Right renal pelvis (tissue), 4 donors: ENCODE results near the gene ARHGAP29. TPM values are rescaled to one million over a fixed set of nuclear protein-coding genes. Genes with fewer than 3 reads are reported as not detected.

Source experiments
- DNase-seq, 4 donors: peaks; one replicate each; pipeline ENCODE4 v3.0.0-alpha.2; 2013; ENCODE audit warnings: low read depth in 4 of 4, low spot score in 3 of 4, missing footprints in 1 of 4
- polyA plus RNA-seq, 4 donors: library from polyadenylated mRNA; unstranded; fragments of 120-200 nt; gene quantifications; one replicate each; pipeline ENCODE4 v1.2.1, GENCODE V29; 2013; ENCODE audit not compliant: insufficient read length in 4 of 4

ARHGAP29 gene
- polyA plus RNA-seq, 4 donors: 69.0 to 93.2 (median 87.0) TPM

- DNase-seq: peak in 1 of 4 donors; percentile 31
These were observed 624 bp downstream of the ARHGAP29 start for GRCh38 chr1:94236630-94237290.

GRCh38 chr1:94236013-94236491, 1.3 kb downstream of the ARHGAP29 start:
- no peak for DNase-seq

DNA sequence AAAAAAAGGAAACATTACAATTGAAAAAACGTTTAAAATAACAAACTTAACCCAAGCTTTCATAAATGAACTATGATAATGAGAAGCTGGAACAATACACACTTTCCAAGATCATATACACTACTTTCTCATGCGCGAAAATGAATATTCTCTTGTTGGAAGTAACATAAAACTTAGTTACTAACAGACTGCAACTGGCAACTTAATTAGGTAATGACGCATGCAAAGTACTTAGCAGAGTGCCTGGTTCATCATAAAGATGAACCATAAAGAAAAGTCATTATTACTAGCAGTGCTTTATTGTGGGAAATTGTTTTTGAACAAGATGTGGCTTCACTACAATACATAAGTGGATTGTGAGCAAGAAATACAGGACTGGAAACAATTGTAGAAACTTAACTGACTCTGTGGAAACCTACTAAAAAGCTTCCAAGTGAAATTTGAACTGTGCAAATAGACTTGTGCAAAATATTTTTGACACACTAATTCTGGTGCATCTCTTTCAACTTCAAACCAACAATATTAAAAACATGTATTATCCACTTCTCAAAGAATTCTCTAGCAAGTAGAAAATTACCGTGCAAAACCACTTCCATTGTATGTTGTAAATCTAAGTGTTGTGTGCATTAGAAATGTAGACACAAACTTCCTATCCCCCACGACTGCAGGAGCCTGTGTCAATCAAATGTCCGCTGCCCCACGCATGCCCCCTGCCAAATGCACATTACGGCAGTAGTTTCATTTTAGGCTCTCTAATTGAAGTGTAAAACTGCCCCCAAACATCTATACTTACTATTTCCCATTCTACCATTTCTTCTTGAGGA, 2.0 kb downstream of the ARHGAP29 start:
- no peak for DNase-seq

DNA sequence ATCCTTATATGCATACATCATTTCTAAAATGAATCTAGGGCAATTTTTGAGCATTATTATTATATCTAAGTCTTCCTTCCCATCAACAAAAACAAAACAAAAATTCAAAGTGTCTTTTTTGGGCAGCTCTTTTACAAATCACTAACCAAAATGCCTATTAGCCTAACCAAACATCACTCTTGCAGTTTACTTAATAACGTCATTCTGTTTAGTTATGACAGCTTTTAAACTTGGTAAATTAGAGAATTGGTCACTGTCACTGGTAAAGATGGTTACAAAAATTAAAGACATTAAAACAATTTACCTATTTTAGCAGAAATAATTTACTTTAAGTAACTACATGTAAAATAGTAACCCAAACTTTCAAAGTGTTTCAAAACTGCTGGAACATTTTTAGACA, 2.8 kb downstream of the ARHGAP29 start:
- no peak for DNase-seq

- no peak for DNase-seq
These were observed 5.6 kb downstream of the ARHGAP29 start for GRCh38 chr1:94231746-94232145.

GRCh38 chr1:94230920-94231319, 6.5 kb downstream of the ARHGAP29 start:
- no peak for DNase-seq

DNA sequence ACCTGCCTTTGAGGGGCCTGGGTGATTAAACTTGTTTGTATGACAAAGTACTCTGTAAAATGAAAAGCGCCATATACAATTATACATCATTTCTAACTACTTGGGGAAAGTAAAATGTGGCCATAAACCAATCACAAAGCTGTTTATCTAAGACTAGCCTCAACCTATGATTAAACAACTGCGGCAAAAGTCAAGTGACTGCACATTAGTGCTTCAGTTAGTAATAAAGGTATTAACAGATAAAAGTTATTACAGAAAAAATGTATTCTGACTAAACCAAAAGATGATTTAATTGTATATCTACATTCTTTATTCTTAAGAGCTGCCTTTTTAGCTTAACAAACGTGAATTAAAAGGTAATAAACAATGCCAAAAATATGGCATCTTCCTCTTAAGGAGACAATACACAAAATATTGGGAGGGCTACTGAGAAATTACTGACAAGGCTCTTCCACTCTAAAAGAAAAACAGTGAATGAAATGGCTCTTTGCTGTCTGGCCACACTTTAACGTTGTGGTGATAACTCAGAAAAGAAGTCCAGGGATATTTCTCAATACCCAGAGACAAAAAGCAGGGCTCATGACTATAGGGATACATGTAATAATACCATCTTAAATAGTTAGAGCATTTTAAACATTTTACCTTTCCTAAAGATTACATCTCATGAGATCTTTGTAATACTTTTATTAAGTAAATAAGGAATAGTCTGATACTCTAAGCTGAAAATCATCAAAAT, 8.6 kb downstream of the ARHGAP29 start:
- no peak for DNase-seq

DNA sequence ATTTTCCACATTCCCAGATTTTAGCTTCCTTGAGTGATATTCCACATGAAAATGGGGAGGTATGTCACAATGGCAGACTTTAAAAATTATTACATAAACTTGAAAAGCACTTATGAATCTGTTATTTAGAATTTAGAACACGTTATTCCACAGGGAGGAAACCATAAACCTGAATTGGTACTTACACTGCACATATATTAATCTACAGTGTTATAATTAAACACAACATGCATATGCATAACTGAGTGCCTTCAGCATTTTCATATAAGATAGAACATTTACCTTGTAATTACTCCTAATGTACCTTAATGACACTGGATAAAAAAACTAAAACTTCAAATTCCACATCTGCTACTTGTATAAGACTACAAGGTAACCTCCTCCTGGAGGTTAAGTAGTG, 9.8 kb downstream of the ARHGAP29 start:
- DNase-seq: no peak

GRCh38 chr1:94225845-94226244, 11.5 kb downstream of the ARHGAP29 start:
- no peak for DNase-seq

GRCh38 chr1:94218332-94218731, 19.1 kb downstream of the ARHGAP29 start:
- DNase-seq: no peak

DNA sequence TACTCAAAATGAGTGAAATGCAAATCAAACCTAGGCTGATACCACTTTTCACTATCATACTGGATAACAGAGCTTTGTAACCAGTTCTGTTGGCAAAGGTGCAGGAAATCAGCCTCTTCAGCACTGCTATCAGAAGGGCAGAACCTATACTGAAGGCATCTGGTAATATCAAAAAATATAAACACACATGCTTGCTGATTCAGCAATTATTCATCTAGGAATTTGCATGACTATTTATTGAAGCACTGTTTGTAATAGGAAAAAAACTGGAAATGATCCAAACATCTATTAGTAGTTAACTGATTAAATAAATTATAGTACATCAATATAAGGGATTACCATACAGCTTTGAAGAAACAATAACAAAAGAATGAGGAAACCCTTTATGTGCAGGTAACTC, 21.4 kb downstream of the ARHGAP29 start:
- DNase-seq: no peak

DNA sequence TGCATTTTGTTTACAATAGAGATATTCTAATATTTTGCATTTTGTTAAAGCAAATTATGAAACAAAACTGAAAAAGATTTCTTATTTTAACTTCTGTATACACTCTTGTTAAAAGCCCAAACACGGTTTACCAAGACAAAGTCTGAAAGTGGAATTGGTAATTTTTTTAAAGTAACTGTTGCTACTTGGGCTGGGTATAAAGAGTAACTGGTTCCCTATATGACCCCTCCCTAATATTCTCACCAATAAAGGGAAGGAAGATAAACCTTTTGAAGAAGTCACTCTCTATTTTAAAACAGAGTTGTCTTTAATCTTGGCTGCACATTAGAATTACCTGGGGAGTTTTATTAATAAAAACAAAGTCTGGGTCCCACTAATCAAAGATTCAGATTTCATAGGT, 27.4 kb downstream of the ARHGAP29 start:
- DNase-seq: no peak

DNA sequence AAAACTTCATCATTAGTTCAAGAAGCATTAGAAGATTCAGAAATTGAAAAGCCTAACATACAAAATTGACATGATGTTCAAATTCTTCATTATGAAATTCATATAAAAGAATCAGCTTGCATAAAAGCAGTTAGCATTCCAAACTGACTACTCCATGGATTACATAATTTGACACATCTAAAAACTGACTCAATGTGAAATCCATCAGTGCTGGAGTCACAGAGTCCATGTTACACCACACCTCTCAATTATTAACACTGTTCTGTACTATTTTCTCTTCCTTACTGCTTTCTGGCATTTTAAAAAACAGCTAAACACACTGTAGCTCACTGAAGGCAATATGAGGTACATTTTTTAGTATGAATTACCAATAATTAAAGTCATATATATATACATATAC, 28.0 kb downstream of the ARHGAP29 start:
- DNase-seq: no peak

- no peak for DNase-seq
These were observed 29.7 kb downstream of the ARHGAP29 start for GRCh38 chr1:94207695-94208094.

DNA sequence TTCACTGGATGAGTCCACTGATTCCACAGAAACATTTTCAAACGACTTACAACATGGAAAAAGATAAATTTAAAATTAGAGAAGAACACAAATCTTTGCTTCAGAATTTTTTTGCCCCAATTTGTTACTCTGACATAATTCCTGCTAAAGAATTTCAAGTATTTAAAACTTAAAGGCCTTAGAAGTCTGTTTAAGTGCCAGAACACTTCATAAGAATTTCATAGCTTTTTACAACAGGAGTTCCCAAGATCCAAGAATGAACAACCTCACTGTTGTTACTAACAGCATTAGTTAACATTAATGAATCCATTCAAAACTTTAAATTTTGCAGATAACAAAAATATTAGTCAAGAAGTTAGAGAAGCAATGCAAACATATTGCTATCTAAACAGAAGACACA, 31.7 kb downstream of the ARHGAP29 start:
- DNase-seq: no peak

DNA sequence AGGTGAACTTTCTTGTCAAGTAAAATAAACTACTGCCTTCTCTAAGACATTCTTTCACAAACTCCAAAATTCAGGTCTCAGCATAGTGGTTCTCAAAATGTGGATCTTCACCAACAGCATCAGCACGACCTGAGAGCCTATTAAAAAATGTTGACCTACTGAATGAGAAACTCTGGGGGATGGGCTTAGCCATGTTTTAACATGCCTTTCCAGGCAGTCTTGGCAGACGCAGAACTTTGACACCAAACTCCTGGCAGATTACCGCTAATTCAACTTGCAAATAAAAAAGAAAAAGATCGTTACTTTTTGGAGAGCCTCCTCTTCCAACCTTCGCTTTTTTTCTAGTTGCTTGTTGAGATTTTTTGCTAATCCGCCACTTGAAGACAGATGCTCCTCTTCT, 35.1 kb downstream of the ARHGAP29 start:
- DNase-seq: no peak

DNA sequence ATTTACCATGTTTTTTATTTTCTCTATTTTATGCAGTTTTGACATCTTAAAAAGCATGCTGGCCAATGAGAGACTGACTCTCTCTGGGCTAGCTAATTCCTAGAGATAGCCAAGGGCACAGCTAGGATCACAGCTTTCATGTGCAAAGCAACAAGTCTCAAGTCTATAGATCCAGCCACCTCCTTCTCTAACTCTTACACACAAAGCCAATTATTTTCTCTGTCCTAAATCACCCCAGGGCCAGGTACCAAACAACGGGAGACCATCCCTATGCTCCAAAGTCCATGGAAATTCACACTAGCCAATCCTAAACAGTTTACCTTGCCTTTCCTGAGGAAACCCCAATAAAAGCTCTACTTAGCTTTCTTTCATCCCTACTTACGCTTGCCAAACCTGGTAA, 38.0 kb downstream of the ARHGAP29 start:
- DNase-seq: no peak

DNA sequence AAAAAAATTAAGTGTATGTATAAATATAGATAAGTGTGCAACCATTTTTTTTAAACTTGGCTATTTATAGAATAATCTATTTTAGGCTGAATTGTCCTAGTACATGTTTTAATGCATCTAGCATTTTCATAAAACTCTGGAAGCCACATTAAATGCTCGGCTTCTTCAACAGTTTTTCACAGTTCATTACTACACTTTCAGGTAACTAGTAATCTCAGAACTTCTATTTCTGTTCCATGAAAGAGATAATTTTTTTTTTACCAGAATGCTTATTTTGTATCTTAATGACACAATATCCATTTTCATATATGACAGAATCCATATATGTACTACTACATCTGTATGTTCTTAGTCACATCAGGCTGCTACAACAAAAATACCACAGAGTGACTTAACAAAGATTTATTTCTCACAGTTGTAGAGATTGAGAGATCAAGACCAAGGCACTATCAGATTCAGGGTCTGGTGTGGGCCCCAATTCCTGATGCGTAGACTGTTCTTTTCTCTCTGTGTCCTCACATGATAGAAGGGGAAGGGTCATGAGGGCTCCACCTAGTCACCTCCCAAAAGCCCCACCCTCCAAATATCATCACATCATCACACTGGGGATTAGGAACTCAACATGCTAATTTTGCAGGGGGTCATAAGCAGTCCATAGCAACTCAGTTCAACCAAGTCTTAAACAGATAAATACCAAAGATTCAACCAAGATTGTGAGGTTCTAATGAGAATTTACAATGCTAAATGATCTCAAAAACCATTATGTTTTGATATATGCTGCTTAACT, 43.1 kb downstream of the ARHGAP29 start:
- DNase-seq: no peak

DNA sequence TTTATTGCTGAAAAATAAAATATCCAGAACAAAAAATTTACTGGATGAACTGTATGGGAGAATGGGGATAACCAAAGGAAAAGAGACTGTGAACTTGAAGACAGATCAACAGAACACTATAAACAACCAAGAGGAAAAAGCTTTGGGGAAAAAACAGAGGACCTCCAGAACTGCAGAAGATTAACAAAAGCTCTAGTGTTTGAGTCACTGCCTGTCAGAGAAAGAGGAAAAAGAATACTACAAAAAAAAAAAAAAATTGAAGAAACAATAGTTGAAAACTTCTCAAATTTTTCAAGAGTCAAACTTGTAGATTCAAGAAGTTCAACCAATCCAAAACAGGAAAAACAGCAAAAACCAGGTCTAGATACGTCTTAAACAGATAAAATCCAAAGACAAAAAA, 44.3 kb downstream of the ARHGAP29 start:
- DNase-seq: no peak

DNA sequence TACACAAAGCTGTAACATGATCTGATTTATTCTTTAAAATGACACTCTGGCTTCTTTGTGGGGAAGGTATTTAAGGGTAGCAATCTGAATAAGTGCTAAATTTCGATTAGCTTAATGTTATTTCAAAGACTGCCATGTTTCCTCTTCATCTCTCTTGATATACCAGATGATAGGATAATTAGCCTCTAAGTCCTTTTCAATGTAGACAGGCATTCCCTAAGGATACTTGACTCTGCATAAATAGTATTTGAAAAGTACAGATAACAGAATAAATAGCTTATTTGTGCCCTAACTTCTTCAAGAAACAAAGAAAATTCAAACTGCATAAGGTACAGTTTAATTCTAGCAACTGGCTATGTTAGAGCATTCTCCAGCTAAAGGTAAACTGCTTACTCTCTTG, 46.2 kb downstream of the ARHGAP29 start:
- no peak for DNase-seq

GRCh38 chr1:94186946-94187345, 50.4 kb downstream of the ARHGAP29 start:
- DNase-seq: no peak
